Ectodermal cell (in vitro differentiated cells): ENCODE data around the gene SGO2. TPM values are rescaled to one million over a fixed set of nuclear protein-coding genes. Genes with fewer than 3 reads are reported as not detected.

Experiments used
- H3K27ac ChIP-seq: 2 replicates; pipeline ENCODE4 v1.7.0; 2013; ENCODE audit warnings: mild to moderate bottlenecking, low read depth, low read length; ENCODE audit not compliant: insufficient read depth, poor library complexity, severe bottlenecking
- H3K27me3 ChIP-seq: 2 replicates; pipeline ENCODE4 v1.7.0; 2013; ENCODE audit warnings: mild to moderate bottlenecking, low read length; ENCODE audit not compliant: insufficient read depth, control insufficient read depth, poor library complexity, severe bottlenecking
- H3K36me3 ChIP-seq: one replicate; pipeline ENCODE4 v1.7.0; 2013; ENCODE audit warnings: low read length; ENCODE audit not compliant: control insufficient read depth, insufficient read depth
- H3K4me1 ChIP-seq: one replicate; pipeline ENCODE4 v1.7.0; 2013; ENCODE audit warnings: low read length; ENCODE audit not compliant: control insufficient read depth, insufficient read depth
- H3K4me3 ChIP-seq: 2 replicates; pipeline ENCODE4 v1.7.0; 2013; ENCODE audit warnings: low read depth, low read length, control low read depth; ENCODE audit not compliant: insufficient read depth
- H3K9me3 ChIP-seq: 2 replicates; pipeline ENCODE4 v1.7.0; 2013; ENCODE audit warnings: mild to moderate bottlenecking, low read length, moderate library complexity; ENCODE audit not compliant: control insufficient read depth
- WGBS, 2 experiments: methylation state at CpG; one replicate each; pipeline ENCODE4 v1.1.7; 2013; ENCODE audit warnings: missing lambda C conversion rate in 2 of 2; 5-methylcytosine and 5-hydroxymethylcytosine counted together
- polyA plus RNA-seq, 4 experiments: library from polyadenylated mRNA; stranded (reverse); fragments of 50-300 nt; gene quantifications; one replicate each; pipeline ENCODE4 v1.2.3, GENCODE V29; 2013

Gene SGO2, protein sequence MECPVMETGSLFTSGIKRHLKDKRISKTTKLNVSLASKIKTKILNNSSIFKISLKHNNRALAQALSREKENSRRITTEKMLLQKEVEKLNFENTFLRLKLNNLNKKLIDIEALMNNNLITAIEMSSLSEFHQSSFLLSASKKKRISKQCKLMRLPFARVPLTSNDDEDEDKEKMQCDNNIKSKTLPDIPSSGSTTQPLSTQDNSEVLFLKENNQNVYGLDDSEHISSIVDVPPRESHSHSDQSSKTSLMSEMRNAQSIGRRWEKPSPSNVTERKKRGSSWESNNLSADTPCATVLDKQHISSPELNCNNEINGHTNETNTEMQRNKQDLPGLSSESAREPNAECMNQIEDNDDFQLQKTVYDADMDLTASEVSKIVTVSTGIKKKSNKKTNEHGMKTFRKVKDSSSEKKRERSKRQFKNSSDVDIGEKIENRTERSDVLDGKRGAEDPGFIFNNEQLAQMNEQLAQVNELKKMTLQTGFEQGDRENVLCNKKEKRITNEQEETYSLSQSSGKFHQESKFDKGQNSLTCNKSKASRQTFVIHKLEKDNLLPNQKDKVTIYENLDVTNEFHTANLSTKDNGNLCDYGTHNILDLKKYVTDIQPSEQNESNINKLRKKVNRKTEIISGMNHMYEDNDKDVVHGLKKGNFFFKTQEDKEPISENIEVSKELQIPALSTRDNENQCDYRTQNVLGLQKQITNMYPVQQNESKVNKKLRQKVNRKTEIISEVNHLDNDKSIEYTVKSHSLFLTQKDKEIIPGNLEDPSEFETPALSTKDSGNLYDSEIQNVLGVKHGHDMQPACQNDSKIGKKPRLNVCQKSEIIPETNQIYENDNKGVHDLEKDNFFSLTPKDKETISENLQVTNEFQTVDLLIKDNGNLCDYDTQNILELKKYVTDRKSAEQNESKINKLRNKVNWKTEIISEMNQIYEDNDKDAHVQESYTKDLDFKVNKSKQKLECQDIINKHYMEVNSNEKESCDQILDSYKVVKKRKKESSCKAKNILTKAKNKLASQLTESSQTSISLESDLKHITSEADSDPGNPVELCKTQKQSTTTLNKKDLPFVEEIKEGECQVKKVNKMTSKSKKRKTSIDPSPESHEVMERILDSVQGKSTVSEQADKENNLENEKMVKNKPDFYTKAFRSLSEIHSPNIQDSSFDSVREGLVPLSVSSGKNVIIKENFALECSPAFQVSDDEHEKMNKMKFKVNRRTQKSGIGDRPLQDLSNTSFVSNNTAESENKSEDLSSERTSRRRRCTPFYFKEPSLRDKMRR
- 33.9 TPM for polyA plus RNA-seq (2013, experiment 1 of 4)
- polyA plus RNA-seq (2013, experiment 2 of 4): 32.2 TPM
- 39.8 TPM for polyA plus RNA-seq (2013, experiment 3 of 4)
- 36.8 TPM for polyA plus RNA-seq (2013, experiment 4 of 4)

DNA sequence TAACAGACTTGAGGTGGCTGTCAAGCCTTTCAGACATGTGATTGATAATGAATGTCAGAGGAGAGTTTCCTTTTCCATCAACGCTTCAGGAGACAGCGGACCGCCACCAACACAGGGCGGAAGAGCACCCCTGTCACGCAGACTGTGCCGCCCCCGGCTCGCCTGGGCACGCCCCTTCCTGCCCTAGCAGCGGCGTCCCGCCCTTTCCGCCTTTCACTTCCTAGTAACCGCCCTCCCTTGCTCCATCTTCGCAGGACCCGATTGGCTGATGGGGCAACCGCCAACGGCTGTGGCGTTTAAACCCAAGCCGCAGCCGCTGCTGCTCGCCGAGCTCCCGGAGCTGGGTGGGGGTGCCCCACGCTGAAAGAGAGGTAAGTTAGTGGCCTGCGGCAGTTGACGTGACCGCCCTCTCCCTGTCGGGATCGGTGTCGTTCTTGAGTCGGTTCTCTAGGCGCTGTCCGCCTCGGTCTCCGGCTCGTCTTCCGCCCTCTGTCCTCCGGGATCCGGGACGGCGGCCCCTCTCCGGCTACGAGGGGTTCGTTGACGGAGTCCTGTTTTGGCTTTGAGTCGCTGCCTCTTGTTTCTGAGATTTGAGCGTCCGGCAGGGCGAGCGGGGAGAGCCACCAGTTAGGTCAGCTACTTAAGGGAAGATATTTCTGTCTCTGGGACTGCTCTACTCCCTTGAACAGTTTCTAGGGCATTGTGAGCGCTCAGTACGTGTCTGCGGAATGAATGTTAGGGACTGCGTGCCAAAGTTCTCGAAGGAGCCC is at the start of gene SGO2:
TSS of gene SGO2 (plus strand) at position 326 of the 770 bp plus-strand sequence. CDS start 6,769 bp downstream, outside the sequence.
- H3K36me3 ChIP-seq: no peaks in the 10 kb centered on the region
- peaks cover 29% of the 10 kb centered on the region for H3K27me3 ChIP-seq
- H3K27ac ChIP-seq: no peak within 1 kb of the TSS
- H3K4me3 ChIP-seq: peak within 1 kb of the TSS; percentile 63
- H3K9me3 ChIP-seq: no peaks in the 10 kb centered on the region
- peaks cover 13% of the 10 kb centered on the region for H3K4me1 ChIP-seq
- WGBS, 2 experiments: 0 to 1% methylated on average over 56 of the region's 56 CpGs

DNA sequence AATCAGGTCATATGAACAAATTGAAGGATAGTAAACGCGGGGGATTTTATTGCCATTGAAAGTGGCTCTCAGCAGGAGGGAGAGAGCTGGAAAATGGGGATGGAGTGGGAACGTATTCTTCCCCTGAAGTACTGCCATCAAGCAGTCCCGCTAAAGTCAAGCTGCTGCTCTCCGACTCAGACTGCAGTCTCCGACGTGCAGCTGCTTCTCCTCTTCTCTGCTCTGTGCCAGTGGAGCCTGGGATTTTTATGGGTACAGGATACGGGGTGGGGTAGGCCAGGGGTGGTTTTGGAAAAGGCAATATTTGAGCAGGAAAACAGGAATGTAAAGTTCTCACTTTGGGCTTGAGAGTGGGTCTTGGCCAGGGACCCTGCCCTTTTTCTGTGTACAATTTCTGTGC is 49.2 kb upstream of the SGO2 start:
- Histone ChIP-seq H3K27me3 (no peaks in the 10 kb centered on the region), H3K9me3 (no peaks in the 10 kb centered on the region)

DNA sequence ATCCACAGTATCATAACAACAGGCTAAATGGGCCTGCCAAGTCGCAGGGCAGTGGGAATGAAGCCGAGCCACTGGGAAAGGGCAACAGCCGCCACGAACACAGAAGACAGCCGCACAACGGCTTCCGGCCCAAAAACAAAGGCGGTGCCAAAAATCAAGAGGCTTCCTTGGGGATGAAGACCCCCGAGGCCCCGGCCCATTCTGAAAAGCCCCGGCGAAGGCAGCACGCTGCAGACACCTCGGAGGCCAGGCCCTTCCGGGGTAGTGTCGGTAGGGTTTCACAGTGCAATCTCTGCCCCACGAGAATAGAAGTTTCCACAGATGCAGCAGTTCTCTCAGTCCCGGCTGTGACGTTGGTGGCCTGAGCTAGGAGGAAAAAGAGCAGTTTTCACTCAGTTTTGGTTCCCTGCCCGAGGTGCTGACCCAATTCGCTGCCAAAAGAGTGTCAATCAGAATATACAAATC is 48.3 kb upstream of the SGO2 start:
- peaks cover 4% of the 10 kb centered on the region for H3K4me1 ChIP-seq
- no peak overlapping the region for H3K27ac ChIP-seq
- WGBS, 2 experiments: 95 to 96% methylated on average over 21 of the region's 21 CpGs
- H3K4me3 ChIP-seq: no peak overlapping the region
- H3K9me3 ChIP-seq: no peaks in the 10 kb centered on the region
- H3K36me3 ChIP-seq: no peaks in the 10 kb centered on the region
- no peaks in the 10 kb centered on the region for H3K27me3 ChIP-seq

More for the DNA sequence above, 49.2 kb upstream of the SGO2 start:
- H3K27ac ChIP-seq: no peak overlapping the region
- no peaks in the 10 kb centered on the region for H3K36me3 ChIP-seq
- no peak overlapping the region for H3K4me3 ChIP-seq
- WGBS, 2 experiments: 66 to 70% methylated on average over 8 of the region's 8 CpGs
- H3K4me1 ChIP-seq: no peaks in the 10 kb centered on the region

DNA sequence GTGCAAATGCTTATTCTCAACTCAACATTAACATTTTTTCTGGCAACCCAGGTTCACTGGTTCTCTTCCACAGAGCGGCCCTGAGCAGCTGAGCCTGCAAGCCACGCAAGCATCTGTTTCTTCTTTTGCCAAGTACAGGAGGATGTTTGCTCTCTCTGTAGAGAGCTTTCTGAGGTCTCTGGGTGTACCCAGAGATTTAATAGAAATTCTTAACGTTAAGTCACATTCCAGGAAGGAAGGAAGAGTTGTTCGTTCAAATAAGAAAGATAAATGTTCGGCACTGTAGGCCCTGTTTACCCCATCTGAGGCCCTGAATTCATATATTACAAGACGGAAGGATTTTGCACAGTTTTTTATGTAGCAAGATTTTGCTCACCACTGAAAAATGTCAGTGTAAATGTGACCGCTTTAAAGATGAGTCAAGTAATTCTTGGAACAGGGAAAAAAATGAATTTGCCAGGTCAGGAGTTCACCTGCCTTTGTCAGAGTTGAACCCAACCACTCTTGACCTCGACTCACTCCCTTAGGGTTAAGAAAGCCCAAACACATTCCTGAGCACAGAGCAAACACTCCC is 46.2 kb upstream of the SGO2 start:
- no peaks in the 10 kb centered on the region for H3K36me3 ChIP-seq
- H3K4me3 ChIP-seq: no peak overlapping the region
- peaks cover 4% of the 10 kb centered on the region for H3K4me1 ChIP-seq
- H3K9me3 ChIP-seq: no peaks in the 10 kb centered on the region
- WGBS, 2 experiments: 82 to 83% methylated on average over 8 of the region's 8 CpGs
- no peak overlapping the region for H3K27ac ChIP-seq
- H3K27me3 ChIP-seq: no peaks in the 10 kb centered on the region

DNA sequence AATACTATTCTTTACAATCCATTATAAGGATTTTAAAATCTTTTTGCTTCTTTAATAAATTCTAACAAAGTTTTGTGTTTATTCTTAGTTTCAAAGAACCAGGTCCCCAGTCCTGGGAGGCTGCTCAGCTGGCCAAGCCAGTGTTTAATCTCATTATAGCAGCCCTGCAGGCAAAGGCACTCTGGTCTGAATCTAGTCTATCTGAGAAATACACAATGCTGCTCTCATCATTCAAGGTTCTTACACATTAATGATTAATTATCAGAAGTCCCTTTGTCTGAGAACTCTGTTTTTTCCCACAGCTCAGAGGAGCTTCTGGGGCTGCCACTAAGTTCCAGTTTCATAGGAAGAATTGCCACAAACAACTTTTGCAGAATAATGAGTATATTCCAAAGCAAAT is 43.8 kb upstream of the SGO2 start:
- Histone ChIP-seq H3K27ac (no peak overlapping the region), H3K9me3 (no peaks in the 10 kb centered on the region), H3K4me1 (peaks cover 4% of the 10 kb centered on the region), H3K4me3 (no peak overlapping the region), H3K36me3 (no peaks in the 10 kb centered on the region), H3K27me3 (no peaks in the 10 kb centered on the region)

DNA sequence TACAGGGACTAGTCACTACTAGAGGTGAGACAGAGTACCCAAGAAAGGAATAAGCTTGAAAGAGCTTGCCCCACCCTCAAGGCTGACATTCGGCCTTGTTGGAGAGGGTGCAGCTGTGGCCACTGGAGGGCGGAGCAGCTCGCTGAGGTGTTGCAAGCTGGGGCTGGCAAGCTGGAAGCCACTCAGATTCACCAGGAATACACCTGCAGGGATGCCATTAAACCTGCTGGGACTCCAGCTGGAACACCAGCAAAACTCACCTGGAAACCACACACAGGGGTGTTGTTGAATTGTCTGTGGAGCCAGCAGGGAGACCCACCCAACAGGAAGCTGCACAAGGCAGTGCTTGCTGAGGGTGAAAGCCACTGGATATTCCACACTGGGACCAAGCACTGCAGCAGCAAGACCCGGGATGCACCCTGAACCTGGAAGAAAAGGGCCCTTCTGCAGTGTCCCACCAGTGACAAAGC is 42.2 kb upstream of the SGO2 start:
- Histone ChIP-seq H3K4me1 (peaks cover 4% of the 10 kb centered on the region), H3K27ac (no peak overlapping the region), H3K4me3 (no peak overlapping the region), H3K9me3 (no peaks in the 10 kb centered on the region), H3K36me3 (no peaks in the 10 kb centered on the region), H3K27me3 (no peaks in the 10 kb centered on the region)
- 39 to 41% methylated on average over 4 of the region's 4 CpGs for WGBS, 2 experiments

DNA sequence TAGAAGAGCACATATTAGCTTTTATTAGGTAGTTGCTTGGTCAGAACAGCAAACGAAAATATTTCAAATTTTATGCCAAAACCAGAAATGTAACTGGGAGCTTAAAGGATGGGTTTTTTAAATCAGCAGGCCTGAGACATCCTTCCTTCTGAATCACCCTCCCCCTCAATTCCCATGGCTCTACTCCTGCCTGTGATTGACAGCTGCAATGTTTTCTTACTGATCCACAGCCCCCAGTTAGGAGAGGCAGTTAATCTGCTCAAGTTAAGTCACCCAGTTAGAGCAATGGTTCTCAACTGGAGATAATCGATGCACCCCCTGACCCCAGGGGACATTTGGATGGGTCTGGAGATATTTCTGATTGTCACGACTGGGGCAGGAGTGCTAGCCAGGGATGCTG is 41.1 kb upstream of the SGO2 start:
- Histone ChIP-seq H3K4me3 (no peak overlapping the region), H3K27ac (no peak overlapping the region), H3K4me1 (peaks cover 4% of the 10 kb centered on the region), H3K27me3 (no peaks in the 10 kb centered on the region), H3K36me3 (no peaks in the 10 kb centered on the region), H3K9me3 (no peaks in the 10 kb centered on the region)
- WGBS, 2 experiments: 92 to 97% methylated on average over 3 of the region's 3 CpGs

DNA sequence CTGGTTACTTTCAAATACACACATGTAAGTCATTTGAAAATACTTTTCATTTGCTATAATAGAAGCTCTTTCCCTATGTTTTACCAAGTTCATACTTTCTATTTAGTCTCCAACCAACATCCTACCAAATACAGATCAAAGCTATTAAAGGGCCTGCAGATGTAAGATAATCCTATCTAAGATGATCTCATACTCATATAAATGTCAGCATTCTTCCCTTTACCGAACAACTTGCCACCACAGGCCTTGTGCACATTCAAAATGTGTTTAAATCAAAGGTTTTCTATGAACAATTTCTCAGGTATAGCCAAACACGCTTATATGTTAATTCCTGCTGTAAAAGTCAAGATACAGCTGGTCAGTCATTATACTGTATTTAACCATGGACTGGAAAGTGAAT is 39.5 kb upstream of the SGO2 start:
- 83 to 94% methylated on average over 2 of the region's 2 CpGs for WGBS, 2 experiments
- Histone ChIP-seq H3K27me3 (no peaks in the 10 kb centered on the region), H3K4me3 (no peak overlapping the region), H3K4me1 (peaks cover 4% of the 10 kb centered on the region), H3K27ac (no peak overlapping the region), H3K9me3 (no peaks in the 10 kb centered on the region), H3K36me3 (peaks cover 1% of the 10 kb centered on the region)

DNA sequence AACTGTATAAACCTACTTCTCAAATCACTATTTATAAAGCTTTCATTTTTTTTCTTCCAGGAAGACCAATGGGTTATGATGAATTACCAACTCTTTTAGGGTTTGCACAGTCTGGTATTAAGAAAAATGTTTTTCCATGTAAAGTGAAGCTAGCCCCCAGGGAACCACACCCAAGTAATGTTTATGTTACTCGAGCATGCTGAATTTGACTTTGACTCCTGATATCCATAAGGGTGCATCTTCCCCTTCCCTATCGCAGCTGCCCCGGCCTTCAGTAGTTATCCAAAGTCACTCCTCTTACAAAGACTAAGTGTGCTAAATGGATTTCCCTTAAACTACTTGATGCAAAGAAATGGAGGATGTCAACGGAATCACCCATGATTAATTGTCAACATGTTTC is 37.8 kb upstream of the SGO2 start:
- no peak overlapping the region for H3K4me3 ChIP-seq
- WGBS, 2 experiments: 92 to 95% methylated on average over 4 of the region's 4 CpGs
- H3K9me3 ChIP-seq: no peaks in the 10 kb centered on the region

More for the DNA sequence above, 37.8 kb upstream of the SGO2 start:
- Histone ChIP-seq H3K36me3 (peaks cover 7% of the 10 kb centered on the region), H3K27ac (peak overlapping the region; percentile 4), H3K27me3 (no peaks in the 10 kb centered on the region), H3K4me1 (no peaks in the 10 kb centered on the region)
